H1 (cell line): ENCODE results near the gene FBXL16. TPM values are rescaled to one million over a fixed set of nuclear protein-coding genes. Genes with fewer than 3 reads are reported as not detected.

Experiments
- ATF3 ChIP-seq: IDR thresholded peaks from 2 replicates; pipeline ENCODE4 v1.6.1; 2011; ENCODE audit warnings: low read depth, mild to moderate bottlenecking, low read length; ENCODE audit not compliant: insufficient read depth
- JUND ChIP-seq: IDR thresholded peaks from 2 replicates; pipeline ENCODE4 v1.6.1; 2011; ENCODE audit warnings: mild to moderate bottlenecking, improper control_type of control experiment, low read length
- USF2 ChIP-seq: IDR thresholded peaks from 2 replicates; pipeline ENCODE4 v1.6.1; 2011; ENCODE audit warnings: low read length, improper control_type of control experiment
- polyA plus RNA-seq, 7 experiments: library from polyadenylated mRNA; depleted of rRNA in 3 of 7; stranded (reverse) in 5 of 7; unstranded in 2 of 7; fragments of >200 nt in 5 of 7; fragments of 200-250 nt in 2 of 7; gene quantifications; 1 replicate in 5 of 7; 2 replicates in 1 of 7; 4 replicates in 1 of 7; pipeline versions ENCODE4 v1.2.1 to v1.2.3, GENCODE V29; 2011 to 2013; ENCODE audit warnings: missing spikeins in 2 of 7, mixed read lengths in 2 of 7
- total RNA-seq: library from RNA; stranded (reverse); fragmentation: NEBNext Ultra II Directional; extraction: Animal tissue kit (Norgen Biotek cat#: 25700); gene quantifications from 2 replicates; pipeline ENCODE4 v1.2.1, GENCODE V29; 2021

The FBXL16 gene
- total and polyA plus RNA-seq, 2 of the 8 experiments (the other 6 are each of a cell fraction or from before 2014, with no cell fraction given), result 12.5 to 12.8 TPM

GRCh38 chr16:725463-726187 lies 20.0 kb upstream of the FBXL16 start (continued):
- no peak for TF ChIP-seq USF2
- no peak for TF ChIP-seq JUND
- no peak for TF ChIP-seq ATF3
